ENCODE data around the gene ACBD6. TPM values are rescaled to one million over a fixed set of nuclear protein-coding genes. Genes with fewer than 3 reads are reported as not detected.

Gene ACBD6
- total and polyA plus RNA-seq, 10 of the 15 experiments (the other 5 are each of a cell fraction or from before 2014, with no cell fraction given), result 15.0 to 67.3 (median 55.0) TPM

DNA sequence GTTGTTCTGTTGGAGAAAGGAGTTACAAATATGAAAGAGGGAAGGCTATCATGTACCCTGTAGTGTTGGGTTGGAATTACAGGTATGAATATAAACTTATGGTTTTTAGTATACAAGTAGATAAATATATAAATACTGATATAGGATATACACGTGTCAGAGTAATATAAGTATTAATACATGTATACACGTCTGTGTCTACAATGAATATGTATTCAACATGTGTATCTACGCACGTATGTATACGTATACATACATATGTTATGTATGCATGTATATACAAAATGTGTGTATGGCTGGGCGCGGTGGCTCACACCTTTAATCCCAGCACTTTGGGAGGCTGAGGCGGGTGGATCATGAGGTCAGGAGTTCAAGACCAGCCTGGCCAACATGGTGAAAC lies 17.9 kb downstream of the ACBD6 start (continued):
- TF ChIP-seq, protein P1, sequence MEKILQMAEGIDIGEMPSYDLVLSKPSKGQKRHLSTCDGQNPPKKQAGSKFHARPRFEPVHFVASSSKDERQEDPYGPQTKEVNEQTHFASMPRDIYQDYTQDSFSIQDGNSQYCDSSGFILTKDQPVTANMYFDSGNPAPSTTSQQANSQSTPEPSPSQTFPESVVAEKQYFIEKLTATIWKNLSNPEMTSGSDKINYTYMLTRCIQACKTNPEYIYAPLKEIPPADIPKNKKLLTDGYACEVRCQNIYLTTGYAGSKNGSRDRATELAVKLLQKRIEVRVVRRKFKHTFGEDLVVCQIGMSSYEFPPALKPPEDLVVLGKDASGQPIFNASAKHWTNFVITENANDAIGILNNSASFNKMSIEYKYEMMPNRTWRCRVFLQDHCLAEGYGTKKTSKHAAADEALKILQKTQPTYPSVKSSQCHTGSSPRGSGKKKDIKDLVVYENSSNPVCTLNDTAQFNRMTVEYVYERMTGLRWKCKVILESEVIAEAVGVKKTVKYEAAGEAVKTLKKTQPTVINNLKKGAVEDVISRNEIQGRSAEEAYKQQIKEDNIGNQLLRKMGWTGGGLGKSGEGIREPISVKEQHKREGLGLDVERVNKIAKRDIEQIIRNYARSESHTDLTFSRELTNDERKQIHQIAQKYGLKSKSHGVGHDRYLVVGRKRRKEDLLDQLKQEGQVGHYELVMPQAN (conservative IDR thresholded peaks at IDR 0.05), result no peak
- no peak for TF ChIP-seq NRF1 (conservative IDR thresholded peaks at IDR 0.05; ENCODE audit: low read depth, low read length)
- TF ChIP-seq RAD51 (IDR thresholded peaks at IDR 0.05), result no peak
- TF ChIP-seq MXI1 (IDR thresholded peaks at IDR 0.05; ENCODE audit: low read depth, low read length), result no peak

DNA sequence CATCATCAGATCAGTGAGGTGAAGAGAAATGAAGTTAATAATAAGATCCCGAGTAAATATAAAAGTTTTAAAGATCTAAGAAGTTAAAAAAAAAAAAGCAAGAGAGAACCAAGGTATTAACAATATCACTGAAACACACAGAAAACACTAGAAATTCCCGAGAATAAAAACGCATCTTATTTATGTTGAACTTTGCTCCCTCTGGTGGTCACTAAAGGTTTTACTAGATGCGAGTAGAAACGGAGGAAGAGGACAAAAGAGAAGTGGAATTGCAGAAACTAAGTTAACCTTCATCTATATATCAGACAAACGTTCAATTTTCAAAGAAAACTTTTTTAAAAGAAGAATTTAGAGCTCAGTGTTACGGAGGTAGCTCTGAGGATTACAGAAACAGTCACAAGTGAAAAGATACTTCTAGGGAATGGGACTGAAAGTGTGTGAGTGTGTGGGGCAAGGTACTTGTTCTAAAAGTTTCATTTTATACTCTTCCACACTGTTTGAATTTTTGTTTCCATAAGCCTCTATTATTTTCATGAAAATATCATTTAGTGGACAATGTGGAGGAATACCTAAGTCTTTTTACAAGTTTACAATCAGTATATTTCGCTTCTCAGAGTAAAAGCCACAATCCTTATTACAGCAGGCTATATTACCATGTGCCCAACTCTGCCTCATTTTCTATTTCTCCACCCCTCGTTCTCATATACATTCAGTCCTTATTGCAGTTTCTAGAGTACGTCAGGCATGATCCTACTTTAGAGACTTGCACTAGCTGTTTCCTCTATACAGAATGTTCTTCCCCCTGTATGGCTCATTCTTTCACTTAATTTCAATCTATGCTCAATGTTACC lies 19.7 kb downstream of the ACBD6 start:
- Histone ChIP-seq H3K4me1 (ENCODE audit: control insufficient read depth, insufficient read depth, low read length) (no peaks in the 10 kb centered on the region), H3K36me3 (ENCODE audit: control insufficient read depth in 2 of 2, insufficient read depth in 2 of 2, low read length in 1 of 2) (peaks cover 2 to 17% of the 10 kb centered on the region in 2 experiments), H3K9me3 (replicated peaks; ENCODE audit: control insufficient read depth, insufficient read depth, low read length) (no peaks in the 10 kb centered on the region), H3K4me2 (ENCODE audit: control insufficient read depth, insufficient read depth) (no peak overlapping the region), H3K4me3 (no peak overlapping the region), H3K79me2 (ENCODE audit: control insufficient read depth, insufficient read depth, low read length) (peaks cover 1% of the 10 kb centered on the region), H3K27me3 (replicated peaks in 1 of 2; ENCODE audit: control insufficient read depth in 2 of 2, insufficient read depth in 2 of 2, low read length in 1 of 2) (no peaks in the 10 kb centered on the region), H3K9ac (ENCODE audit: control insufficient read depth, insufficient read depth, low read length) (no peak overlapping the region), H3K27ac (ENCODE audit: control insufficient read depth, insufficient read depth) (no peak overlapping the region), H2AFZ (ENCODE audit: control insufficient read depth, low read depth, low read length) (no peak overlapping the region), H4K20me1 (ENCODE audit: control insufficient read depth, insufficient read depth) (no peaks in the 10 kb centered on the region)
- FAIRE-seq (peak; percentile 59), ATAC-seq (peak; percentile 74), DNase-seq (ENCODE audit: low read depth, low spot score) (no peak)
- intact Hi-C loops (cut with micrococcal nuclease; ENCODE audit: unreplicated experiment) (loop anchor here (1.0 to 2.0 kb wide), 3 partner anchors 118 to 294 kb away; no protein-coding TSS in a partner anchor), in situ Hi-C loops (cut with MboI) (loop anchor here (5.0 to 25.0 kb wide), 2 partner anchors 230 to 620 kb away; no protein-coding TSS in a partner anchor)
- no peak for TF ChIP-seq SUZ12 (IDR thresholded peaks at IDR 0.05; ENCODE audit: unreplicated experiment)
- peak; percentile 62 for TF ChIP-seq RAD21 (IDR thresholded peaks at IDR 0.05; ENCODE audit: insufficient read depth, low read depth, low read length)
- no peak for TF ChIP-seq STAT1 (conservative IDR thresholded peaks at IDR 0.05)
- TF ChIP-seq, protein P2, sequence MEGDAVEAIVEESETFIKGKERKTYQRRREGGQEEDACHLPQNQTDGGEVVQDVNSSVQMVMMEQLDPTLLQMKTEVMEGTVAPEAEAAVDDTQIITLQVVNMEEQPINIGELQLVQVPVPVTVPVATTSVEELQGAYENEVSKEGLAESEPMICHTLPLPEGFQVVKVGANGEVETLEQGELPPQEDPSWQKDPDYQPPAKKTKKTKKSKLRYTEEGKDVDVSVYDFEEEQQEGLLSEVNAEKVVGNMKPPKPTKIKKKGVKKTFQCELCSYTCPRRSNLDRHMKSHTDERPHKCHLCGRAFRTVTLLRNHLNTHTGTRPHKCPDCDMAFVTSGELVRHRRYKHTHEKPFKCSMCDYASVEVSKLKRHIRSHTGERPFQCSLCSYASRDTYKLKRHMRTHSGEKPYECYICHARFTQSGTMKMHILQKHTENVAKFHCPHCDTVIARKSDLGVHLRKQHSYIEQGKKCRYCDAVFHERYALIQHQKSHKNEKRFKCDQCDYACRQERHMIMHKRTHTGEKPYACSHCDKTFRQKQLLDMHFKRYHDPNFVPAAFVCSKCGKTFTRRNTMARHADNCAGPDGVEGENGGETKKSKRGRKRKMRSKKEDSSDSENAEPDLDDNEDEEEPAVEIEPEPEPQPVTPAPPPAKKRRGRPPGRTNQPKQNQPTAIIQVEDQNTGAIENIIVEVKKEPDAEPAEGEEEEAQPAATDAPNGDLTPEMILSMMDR (IDR thresholded peaks at IDR 0.05 in 2 of 3, conservative IDR thresholded peaks at IDR 0.05 in 1 of 3; ENCODE audit: control insufficient read depth in 2 of 3, extremely low read depth in 1 of 3, insufficient read depth in 1 of 3, low read depth in 3 of 3, low read length in 3 of 3), result peak; percentile 61 to 63 (median 62)
- TF ChIP-seq, protein P3, sequence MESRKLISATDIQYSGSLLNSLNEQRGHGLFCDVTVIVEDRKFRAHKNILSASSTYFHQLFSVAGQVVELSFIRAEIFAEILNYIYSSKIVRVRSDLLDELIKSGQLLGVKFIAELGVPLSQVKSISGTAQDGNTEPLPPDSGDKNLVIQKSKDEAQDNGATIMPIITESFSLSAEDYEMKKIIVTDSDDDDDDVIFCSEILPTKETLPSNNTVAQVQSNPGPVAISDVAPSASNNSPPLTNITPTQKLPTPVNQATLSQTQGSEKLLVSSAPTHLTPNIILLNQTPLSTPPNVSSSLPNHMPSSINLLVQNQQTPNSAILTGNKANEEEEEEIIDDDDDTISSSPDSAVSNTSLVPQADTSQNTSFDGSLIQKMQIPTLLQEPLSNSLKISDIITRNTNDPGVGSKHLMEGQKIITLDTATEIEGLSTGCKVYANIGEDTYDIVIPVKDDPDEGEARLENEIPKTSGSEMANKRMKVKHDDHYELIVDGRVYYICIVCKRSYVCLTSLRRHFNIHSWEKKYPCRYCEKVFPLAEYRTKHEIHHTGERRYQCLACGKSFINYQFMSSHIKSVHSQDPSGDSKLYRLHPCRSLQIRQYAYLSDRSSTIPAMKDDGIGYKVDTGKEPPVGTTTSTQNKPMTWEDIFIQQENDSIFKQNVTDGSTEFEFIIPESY (IDR thresholded peaks at IDR 0.05), result 0 out of 2 replicates have a peak, but pooled peaks have one; percentile 9
- TF ChIP-seq SMC3 (IDR thresholded peaks at IDR 0.05; ENCODE audit: borderline replicate concordance, low read length), result peak; percentile 67; the same call in 1 of the 2 replicates
- ChIA-PET SMC1A (ENCODE audit: uncharacterized antibody, unreplicated experiment) (interaction anchor here (0.7 to 3.9 kb wide), 14 partner anchors 9 to 230 kb away, joined by 3 to 34 read pairs (median 5); partner anchors contain the start of gene ACBD6), CTCF (interaction anchor here (0.6 to 8.2 kb wide), 32 partner anchors 8 to 1171 kb away, joined by 3 to 105 read pairs (median 4); partner anchors contain the start of gene ACBD6), RAD21 (ENCODE audit: unreplicated experiment) (interaction anchor here (0.9 to 3.6 kb wide), 4 partner anchors 18 to 294 kb away, joined by 3 to 28 read pairs (median 6); partner anchors contain the start of gene ACBD6), POLR2A (no interaction called here)
- 19% methylated on average over 10 of the region's 10 CpGs for WGBS (ENCODE audit: insufficient coverage, insufficient replicate concordance, low lambda C conversion rate, missing lambda C conversion rate)
- BruUV-seq (replicated peaks), result no TSS peak

All from GM12878 (cell line).